GM12892 (cell line): ENCODE data around the gene TNRC18.

Source experiments
- DNase-seq: peaks from one replicate; pipeline ENCODE4 v3.0.0; 2011; ENCODE audit not compliant: insufficient read length
- FAIRE-seq: peaks from 2 replicates; lab custom pipeline; 2011; peaks lifted over from hg19 to GRCh38; lab: Jason Lieb, UNC
- POLR2A ChIP-seq: IDR thresholded peaks from 2 replicates; pipeline ENCODE4 v1.6.1; 2011; ENCODE audit warnings: low read depth, low read length, control low read depth
- POLR2AphosphoS5 ChIP-seq: IDR thresholded peaks from 2 replicates; pipeline ENCODE4 v1.6.1; 2011; ENCODE audit warnings: low read depth, low read length, control low read depth
- TAF1 ChIP-seq: IDR thresholded peaks from 2 replicates; pipeline ENCODE4 v1.6.1; 2011; ENCODE audit warnings: low read depth, mild to moderate bottlenecking, control low read depth, low read length, borderline replicate concordance

TNRC18 gene

GRCh38 chr7:5406957-5407945 is 16.4 kb downstream of the TNRC18 start:
- no peak for TF ChIP-seq TAF1
- no peak for TF ChIP-seq POLR2AphosphoS5
- no peak for TF ChIP-seq POLR2A
- no peak for FAIRE-seq
- DNase-seq, result no peak

GRCh38 chr7:5404421-5404826 is 19.2 kb downstream of the TNRC18 start:
- DNase-seq (no peak), FAIRE-seq (no peak)
- no peak for TF ChIP-seq POLR2A
- TF ChIP-seq POLR2AphosphoS5, result no peak
- no peak for TF ChIP-seq TAF1

GRCh38 chr7:5403442-5403841 is 20.2 kb downstream of the TNRC18 start:
- TF ChIP-seq POLR2A (no peak), POLR2AphosphoS5 (no peak), TAF1 (no peak)
- FAIRE-seq (no peak), DNase-seq (no peak)

GRCh38 chr7:5397736-5398135 is 25.9 kb downstream of the TNRC18 start:
- no peak for TF ChIP-seq TAF1
- DNase-seq (peak; percentile 46), FAIRE-seq (peak; percentile 82)

GRCh38 chr7:5396999-5397663 is 26.5 kb downstream of the TNRC18 start:
- DNase-seq (peak; percentile 98), FAIRE-seq (peak; percentile 93)
- TF ChIP-seq POLR2A (peak; percentile 85), TAF1 (peak; percentile 61; the same call in 1 of the 2 replicates), POLR2AphosphoS5 (peak; percentile 72)

- DNase-seq, result peak; percentile 68
- TF ChIP-seq TAF1 (no peak), POLR2AphosphoS5 (no peak), POLR2A (no peak)
- peak; percentile 90 for FAIRE-seq
Observed at GRCh38 chr7:5396542-5396941, 27.1 kb downstream of the TNRC18 start.

GRCh38 chr7:5395246-5395645 is 28.4 kb downstream of the TNRC18 start:
- TF ChIP-seq POLR2A (no peak; the same call in 1 of the 2 replicates), TAF1 (no peak), POLR2AphosphoS5 (no peak)
- DNase-seq (peak; percentile 8), FAIRE-seq (no peak)

GRCh38 chr7:5394264-5395105 is 29.1 kb downstream of the TNRC18 start:
- DNase-seq, result no peak
- TF ChIP-seq POLR2AphosphoS5 (no peak), POLR2A (no peak), TAF1 (no peak)
- no peak for FAIRE-seq

GRCh38 chr7:5393748-5394147 is 29.9 kb downstream of the TNRC18 start:
- no peak for TF ChIP-seq POLR2AphosphoS5
- TF ChIP-seq POLR2A, result no peak
- TF ChIP-seq TAF1, result no peak
- DNase-seq, result no peak
- no peak for FAIRE-seq

- FAIRE-seq (no peak), DNase-seq (no peak)
- TF ChIP-seq POLR2A (no peak), TAF1 (no peak), POLR2AphosphoS5 (no peak)
Observed at GRCh38 chr7:5393328-5393727, 30.3 kb downstream of the TNRC18 start.

- FAIRE-seq (no peak), DNase-seq (no peak)
- no peak for TF ChIP-seq POLR2A
- no peak for TF ChIP-seq POLR2AphosphoS5
Observed at GRCh38 chr7:5390918-5391317, 32.7 kb downstream of the TNRC18 start.

- FAIRE-seq (no peak), DNase-seq (peak; percentile 17)
- no peak for TF ChIP-seq TAF1
- TF ChIP-seq POLR2A, result no peak
- no peak for TF ChIP-seq POLR2AphosphoS5
Observed at GRCh38 chr7:5388905-5389433, 34.7 kb downstream of the TNRC18 start.
